ENCODE results near the gene UGP2.
"Not testable (repeated sequence)": the region's sequence is repeated elsewhere in the genome, so short reads cannot be mapped to it uniquely, and the experiment has no call there.

UGP2 gene

GRCh38 chr2:63840081-63840784 lies 1.5 kb upstream of the UGP2 start:
- peaks cover 15% of the 10 kb centered on the region; the same call in 1 of the 2 replicates for H3K36me3 ChIP-seq (ENCODE audit: control insufficient read depth, insufficient read depth, low read length)
- no peaks in the 10 kb centered on the region for H3K9me3 ChIP-seq (ENCODE audit: control insufficient read depth, insufficient read depth, low read depth, low read length)
- H3K27me3 ChIP-seq (ENCODE audit: control insufficient read depth, insufficient read depth, low read length), result no peaks in the 10 kb centered on the region
- H3K4me1 ChIP-seq (ENCODE audit: control insufficient read depth, insufficient read depth, low read length), result peaks cover 7% of the 10 kb centered on the region; the same call in 1 of the 2 replicates
- H3K4me3 ChIP-seq (ENCODE audit: low read depth, low read length), result peak overlapping the region; percentile 94
- peak overlapping the region; percentile 91 for H3K9ac ChIP-seq (ENCODE audit: low read length)
- peak overlapping the region; percentile 74; the same call in 1 of the 2 replicates for H3K27ac ChIP-seq (ENCODE audit: low read depth, low read length)

GRCh38 chr2:63840785-63841253 lies 877 bp upstream of the UGP2 start:
- Histone ChIP-seq H3K27me3 (ENCODE audit: control insufficient read depth, insufficient read depth, low read length) (no peaks in the 10 kb centered on the region), H3K9me3 (ENCODE audit: control insufficient read depth, insufficient read depth, low read depth, low read length) (no peaks in the 10 kb centered on the region), H3K4me3 (ENCODE audit: low read depth, low read length) (peak overlapping the region; percentile 94), H3K36me3 (ENCODE audit: control insufficient read depth, insufficient read depth, low read length) (peaks cover 19% of the 10 kb centered on the region; the same call in 1 of the 2 replicates), H3K27ac (ENCODE audit: low read depth, low read length) (peak overlapping the region; percentile 94), H3K9ac (ENCODE audit: low read length) (peak overlapping the region; percentile 91), H3K4me1 (ENCODE audit: control insufficient read depth, insufficient read depth, low read length) (peaks cover 10% of the 10 kb centered on the region)

- H3K27ac ChIP-seq (ENCODE audit: low read depth, low read length), result peak overlapping the region; percentile 49
- H3K4me1 ChIP-seq (ENCODE audit: control insufficient read depth, insufficient read depth, low read length), result peaks cover 25% of the 10 kb centered on the region
Measured at GRCh38 chr2:63842149-63843061, 709 bp downstream of the UGP2 start.

GRCh38 chr2:63843093-63843492 lies 1.4 kb downstream of the UGP2 start:
- Histone ChIP-seq H3K36me3 (ENCODE audit: control insufficient read depth, insufficient read depth, low read length) (peaks cover 22% of the 10 kb centered on the region; the same call in 1 of the 2 replicates), H3K9ac (ENCODE audit: low read length) (peak overlapping the region; percentile 91), H3K4me3 (ENCODE audit: low read depth, low read length) (peak overlapping the region; percentile 94), H3K4me1 (ENCODE audit: control insufficient read depth, insufficient read depth, low read length) (peaks cover 28% of the 10 kb centered on the region), H3K9me3 (ENCODE audit: control insufficient read depth, insufficient read depth, low read depth, low read length) (no peaks in the 10 kb centered on the region), H3K27me3 (ENCODE audit: control insufficient read depth, insufficient read depth, low read length) (no peaks in the 10 kb centered on the region), H3K27ac (ENCODE audit: low read depth, low read length) (peak overlapping the region; percentile 49)

More at GRCh38 chr2:63842149-63843061, 709 bp downstream of the UGP2 start:
- Histone ChIP-seq H3K9me3 (ENCODE audit: control insufficient read depth, insufficient read depth, low read depth, low read length) (no peaks in the 10 kb centered on the region), H3K9ac (ENCODE audit: low read length) (peak overlapping the region; percentile 91), H3K36me3 (ENCODE audit: control insufficient read depth, insufficient read depth, low read length) (peaks cover 22% of the 10 kb centered on the region; the same call in 1 of the 2 replicates), H3K4me3 (ENCODE audit: low read depth, low read length) (peak overlapping the region; percentile 94), H3K27me3 (ENCODE audit: control insufficient read depth, insufficient read depth, low read length) (no peaks in the 10 kb centered on the region)

- no peaks in the 10 kb centered on the region for H3K27me3 ChIP-seq (ENCODE audit: control insufficient read depth, insufficient read depth, low read length)
- peak overlapping the region; percentile 96; the same call in 1 of the 2 replicates for H3K27ac ChIP-seq (ENCODE audit: low read depth, low read length)
- H3K36me3 ChIP-seq (ENCODE audit: control insufficient read depth, insufficient read depth, low read length), result peaks cover 22% of the 10 kb centered on the region; the same call in 1 of the 2 replicates
- H3K9ac ChIP-seq (ENCODE audit: low read length), result peak overlapping the region; percentile 91
- H3K9me3 ChIP-seq (ENCODE audit: control insufficient read depth, insufficient read depth, low read depth, low read length), result no peaks in the 10 kb centered on the region
- peak overlapping the region; percentile 94 for H3K4me3 ChIP-seq (ENCODE audit: low read depth, low read length)
- peaks cover 32% of the 10 kb centered on the region for H3K4me1 ChIP-seq (ENCODE audit: control insufficient read depth, insufficient read depth, low read length)
Measured at GRCh38 chr2:63843791-63844190, 2.1 kb downstream of the UGP2 start.

- Histone ChIP-seq H3K4me3 (ENCODE audit: low read depth, low read length) (peak overlapping the region; percentile 94), H3K27me3 (ENCODE audit: control insufficient read depth, insufficient read depth, low read length) (no peaks in the 10 kb centered on the region), H3K27ac (ENCODE audit: low read depth, low read length) (peak overlapping the region; percentile 96; the same call in 1 of the 2 replicates), H3K9me3 (ENCODE audit: control insufficient read depth, insufficient read depth, low read depth, low read length) (no peaks in the 10 kb centered on the region), H3K4me1 (ENCODE audit: control insufficient read depth, insufficient read depth, low read length) (peaks cover 38% of the 10 kb centered on the region), H3K9ac (ENCODE audit: low read length) (peak overlapping the region; percentile 91), H3K36me3 (ENCODE audit: control insufficient read depth, insufficient read depth, low read length) (peaks cover 22% of the 10 kb centered on the region; the same call in 1 of the 2 replicates)
Measured at GRCh38 chr2:63844616-63845015, 2.9 kb downstream of the UGP2 start.

- Histone ChIP-seq H3K9ac (ENCODE audit: low read length) (peak overlapping the region; percentile 91), H3K27me3 (ENCODE audit: control insufficient read depth, insufficient read depth, low read length) (no peaks in the 10 kb centered on the region), H3K27ac (ENCODE audit: low read depth, low read length) (peak overlapping the region; percentile 96), H3K4me3 (ENCODE audit: low read depth, low read length) (peak overlapping the region; percentile 94), H3K36me3 (ENCODE audit: control insufficient read depth, insufficient read depth, low read length) (peaks cover 25% of the 10 kb centered on the region), H3K9me3 (ENCODE audit: control insufficient read depth, insufficient read depth, low read depth, low read length) (no peaks in the 10 kb centered on the region), H3K4me1 (ENCODE audit: control insufficient read depth, insufficient read depth, low read length) (peaks cover 43% of the 10 kb centered on the region)
Measured at GRCh38 chr2:63845866-63846265, 4.2 kb downstream of the UGP2 start.

GRCh38 chr2:63846487-63846886 lies 4.8 kb downstream of the UGP2 start:
- peak overlapping the region; percentile 94 for H3K4me3 ChIP-seq (ENCODE audit: low read depth, low read length)
- peaks cover 49% of the 10 kb centered on the region for H3K4me1 ChIP-seq (ENCODE audit: control insufficient read depth, insufficient read depth, low read length)
- H3K36me3 ChIP-seq (ENCODE audit: control insufficient read depth, insufficient read depth, low read length), result peaks cover 26% of the 10 kb centered on the region

GRCh38 chr2:63847571-63847970 lies 5.9 kb downstream of the UGP2 start:
- H3K27me3 ChIP-seq (ENCODE audit: control insufficient read depth, insufficient read depth, low read length); H3K9me3 ChIP-seq (ENCODE audit: control insufficient read depth, insufficient read depth, low read depth, low read length): not testable (repeated sequence)
- Histone ChIP-seq H3K9ac (ENCODE audit: low read length) (peak overlapping the region; percentile 76), H3K27ac (ENCODE audit: low read depth, low read length) (peak overlapping the region; percentile 96), H3K4me3 (ENCODE audit: low read depth, low read length) (peak overlapping the region; percentile 94), H3K36me3 (ENCODE audit: control insufficient read depth, insufficient read depth, low read length) (peaks cover 35% of the 10 kb centered on the region), H3K4me1 (ENCODE audit: control insufficient read depth, insufficient read depth, low read length) (peaks cover 60% of the 10 kb centered on the region)

More at GRCh38 chr2:63846487-63846886, 4.8 kb downstream of the UGP2 start:
- no peaks in the 10 kb centered on the region for H3K9me3 ChIP-seq (ENCODE audit: control insufficient read depth, insufficient read depth, low read depth, low read length)
- H3K27me3 ChIP-seq (ENCODE audit: control insufficient read depth, insufficient read depth, low read length), result no peaks in the 10 kb centered on the region
- peak overlapping the region; percentile 96; the same call in 1 of the 2 replicates for H3K27ac ChIP-seq (ENCODE audit: low read depth, low read length)
- peak overlapping the region; percentile 57 for H3K9ac ChIP-seq (ENCODE audit: low read length)

- Histone ChIP-seq H3K9me3 (ENCODE audit: control insufficient read depth, insufficient read depth, low read depth, low read length) (no peaks in the 10 kb centered on the region), H3K36me3 (ENCODE audit: control insufficient read depth, insufficient read depth, low read length) (peaks cover 23% of the 10 kb centered on the region), H3K4me1 (ENCODE audit: control insufficient read depth, insufficient read depth, low read length) (peaks cover 80% of the 10 kb centered on the region), H3K4me3 (ENCODE audit: low read depth, low read length) (peak overlapping the region; percentile 51), H3K9ac (ENCODE audit: low read length) (peak overlapping the region; percentile 74), H3K27me3 (ENCODE audit: control insufficient read depth, insufficient read depth, low read length) (no peaks in the 10 kb centered on the region), H3K27ac (ENCODE audit: low read depth, low read length) (peak overlapping the region; percentile 91)
Measured at GRCh38 chr2:63849381-63850203, 7.9 kb downstream of the UGP2 start.
